ENCODE data around the gene DEAF1. TPM values are rescaled to one million over a fixed set of nuclear protein-coding genes. Genes with fewer than 3 reads are reported as not detected.
"Not testable (repeated sequence)": the region's sequence is repeated elsewhere in the genome, so short reads cannot be mapped to it uniquely, and the experiment has no call there.

Gene DEAF1
- total and polyA plus RNA-seq, 10 of the 15 experiments (the other 5 are each of a cell fraction or from before 2014, with no cell fraction given) = 0.68 to 51.3 (median 25.9) TPM

DNA sequence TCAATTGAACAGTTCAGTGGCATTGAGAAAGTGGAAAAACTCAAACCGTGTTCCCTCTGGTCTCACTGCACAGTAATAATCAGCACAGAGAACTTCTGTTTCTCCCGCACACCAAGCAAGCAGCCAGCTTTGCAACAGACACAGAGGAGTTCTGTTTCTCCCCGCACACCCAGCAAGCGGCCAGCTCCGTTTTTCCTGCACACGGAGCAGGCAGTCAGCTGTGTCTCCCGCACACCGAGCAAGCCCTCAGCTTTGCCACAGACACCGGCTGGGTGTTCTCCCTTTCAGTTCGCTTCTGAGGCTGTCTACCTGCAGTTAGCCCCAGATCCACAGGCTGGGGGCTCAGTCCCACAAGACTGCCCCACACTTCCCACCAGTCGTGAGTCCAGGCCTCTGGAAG lies 42.3 kb upstream of the DEAF1 start (continued):
- TF ChIP-seq NFIC (IDR thresholded peaks at IDR 0.05; ENCODE audit: low read depth, low read length) = no peak
- TF ChIP-seq, protein P1, sequence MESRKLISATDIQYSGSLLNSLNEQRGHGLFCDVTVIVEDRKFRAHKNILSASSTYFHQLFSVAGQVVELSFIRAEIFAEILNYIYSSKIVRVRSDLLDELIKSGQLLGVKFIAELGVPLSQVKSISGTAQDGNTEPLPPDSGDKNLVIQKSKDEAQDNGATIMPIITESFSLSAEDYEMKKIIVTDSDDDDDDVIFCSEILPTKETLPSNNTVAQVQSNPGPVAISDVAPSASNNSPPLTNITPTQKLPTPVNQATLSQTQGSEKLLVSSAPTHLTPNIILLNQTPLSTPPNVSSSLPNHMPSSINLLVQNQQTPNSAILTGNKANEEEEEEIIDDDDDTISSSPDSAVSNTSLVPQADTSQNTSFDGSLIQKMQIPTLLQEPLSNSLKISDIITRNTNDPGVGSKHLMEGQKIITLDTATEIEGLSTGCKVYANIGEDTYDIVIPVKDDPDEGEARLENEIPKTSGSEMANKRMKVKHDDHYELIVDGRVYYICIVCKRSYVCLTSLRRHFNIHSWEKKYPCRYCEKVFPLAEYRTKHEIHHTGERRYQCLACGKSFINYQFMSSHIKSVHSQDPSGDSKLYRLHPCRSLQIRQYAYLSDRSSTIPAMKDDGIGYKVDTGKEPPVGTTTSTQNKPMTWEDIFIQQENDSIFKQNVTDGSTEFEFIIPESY (IDR thresholded peaks at IDR 0.05) = no peak
- TF ChIP-seq, protein P2, sequence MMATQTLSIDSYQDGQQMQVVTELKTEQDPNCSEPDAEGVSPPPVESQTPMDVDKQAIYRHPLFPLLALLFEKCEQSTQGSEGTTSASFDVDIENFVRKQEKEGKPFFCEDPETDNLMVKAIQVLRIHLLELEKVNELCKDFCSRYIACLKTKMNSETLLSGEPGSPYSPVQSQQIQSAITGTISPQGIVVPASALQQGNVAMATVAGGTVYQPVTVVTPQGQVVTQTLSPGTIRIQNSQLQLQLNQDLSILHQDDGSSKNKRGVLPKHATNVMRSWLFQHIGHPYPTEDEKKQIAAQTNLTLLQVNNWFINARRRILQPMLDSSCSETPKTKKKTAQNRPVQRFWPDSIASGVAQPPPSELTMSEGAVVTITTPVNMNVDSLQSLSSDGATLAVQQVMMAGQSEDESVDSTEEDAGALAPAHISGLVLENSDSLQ (IDR thresholded peaks at IDR 0.05) = no peak
- no peak for TF ChIP-seq ZSCAN29 (IDR thresholded peaks at IDR 0.05)
- TF ChIP-seq SUPT20H (IDR thresholded peaks at IDR 0.05; ENCODE audit: borderline replicate concordance, control insufficient read depth, low read depth, low read length) = no peak
- TF ChIP-seq ZNF622 (IDR thresholded peaks at IDR 0.05) = no peak
- no peak for TF ChIP-seq YBX1 (IDR thresholded peaks at IDR 0.05)

DNA sequence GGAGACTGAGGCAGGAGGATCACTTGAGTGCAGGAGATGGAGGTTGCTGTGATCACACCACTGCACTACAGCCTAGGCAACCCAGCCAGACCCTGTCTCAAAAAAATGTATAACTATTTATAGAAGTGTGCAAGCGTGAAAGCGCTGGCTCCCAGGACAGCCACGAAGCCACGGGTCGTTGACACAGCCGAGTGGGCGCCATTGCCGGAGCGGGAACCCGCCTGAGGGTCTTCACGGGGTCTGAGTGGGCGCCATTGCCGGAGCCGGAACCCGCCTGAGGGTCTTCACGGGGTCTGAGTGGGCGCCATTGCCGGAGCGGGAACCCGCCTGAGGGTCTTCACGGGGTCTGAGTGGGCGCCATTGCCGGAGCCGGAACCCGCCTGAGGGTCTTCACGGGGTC lies 39.5 kb upstream of the DEAF1 start:
- RAD21 ChIA-PET (ENCODE audit: unreplicated experiment); BruUV-seq (replicated peaks); H3K4me1 ChIP-seq (ENCODE audit: control insufficient read depth, insufficient read depth, low read length); POLR2A ChIA-PET; ATAC-seq; FAIRE-seq; SMC1A ChIA-PET (ENCODE audit: uncharacterized antibody, unreplicated experiment); H3K9ac ChIP-seq (ENCODE audit: control insufficient read depth, insufficient read depth, low read length); H3K27ac ChIP-seq (ENCODE audit: control insufficient read depth, insufficient read depth); CTCF ChIA-PET; H3K9me3 ChIP-seq (replicated peaks; ENCODE audit: control insufficient read depth, insufficient read depth, low read length); in situ Hi-C loops (cut with MboI); H4K20me1 ChIP-seq (ENCODE audit: control insufficient read depth, insufficient read depth); DNase-seq (ENCODE audit: low read depth, low spot score); intact Hi-C loops (cut with micrococcal nuclease; ENCODE audit: unreplicated experiment); H2AFZ ChIP-seq (ENCODE audit: control insufficient read depth, low read depth, low read length); H3K4me2 ChIP-seq (ENCODE audit: control insufficient read depth, insufficient read depth); H3K79me2 ChIP-seq (ENCODE audit: control insufficient read depth, insufficient read depth, low read length); H3K27me3 ChIP-seq (replicated peaks in 1 of 2; ENCODE audit: control insufficient read depth in 2 of 2, insufficient read depth in 2 of 2, low read length in 1 of 2); H3K36me3 ChIP-seq (ENCODE audit: control insufficient read depth in 2 of 2, insufficient read depth in 2 of 2, low read length in 1 of 2); H3K4me3 ChIP-seq: not testable (repeated sequence)
- WGBS (ENCODE audit: insufficient coverage, insufficient replicate concordance, low lambda C conversion rate, missing lambda C conversion rate) = 67% methylated on average over 26 of the region's 26 CpGs

Measured in GM12878 (cell line).